ENCODE results near the gene SLC35B1.
A peak's percentile ranks its signal among the peaks of the same experiment; 100 is the strongest.
"Not testable (repeated sequence)": the region's sequence is repeated elsewhere in the genome, so short reads cannot be mapped to it uniquely, and the experiment has no call there.

The SLC35B1 gene

GRCh38 chr17:49734515-49735490 is 27.0 kb upstream of the SLC35B1 start:
- no peak for DNase-seq (ENCODE audit: low spot score)

- DNase-seq (ENCODE audit: low spot score): no peak
Observed at GRCh38 chr17:49731435-49731831, 23.7 kb upstream of the SLC35B1 start.

GRCh38 chr17:49730785-49731434 is 23.1 kb upstream of the SLC35B1 start:
- no peak for DNase-seq (ENCODE audit: low spot score)

GRCh38 chr17:49730078-49730784 is 22.5 kb upstream of the SLC35B1 start:
- DNase-seq (ENCODE audit: low spot score): peak; percentile 94

- DNase-seq (ENCODE audit: low spot score): peak; percentile 20
Observed at GRCh38 chr17:49729069-49729468, 21.3 kb upstream of the SLC35B1 start.

- no peak for DNase-seq (ENCODE audit: low spot score)
Observed at GRCh38 chr17:49728425-49728824, 20.7 kb upstream of the SLC35B1 start.

GRCh38 chr17:49727380-49727779 is 19.6 kb upstream of the SLC35B1 start:
- DNase-seq (ENCODE audit: low spot score): no peak

- DNase-seq (ENCODE audit: low spot score): no peak
Observed at GRCh38 chr17:49725452-49726130, 17.8 kb upstream of the SLC35B1 start.

GRCh38 chr17:49724552-49724951 is 16.8 kb upstream of the SLC35B1 start:
- not testable (repeated sequence) for DNase-seq (ENCODE audit: low spot score)

GRCh38 chr17:49723423-49723822 is 15.7 kb upstream of the SLC35B1 start:
- DNase-seq (ENCODE audit: low spot score): no peak

- DNase-seq (ENCODE audit: low spot score): no peak
Observed at GRCh38 chr17:49722066-49722465, 14.3 kb upstream of the SLC35B1 start.

GRCh38 chr17:49717371-49717861 is 9.7 kb upstream of the SLC35B1 start:
- DNase-seq (ENCODE audit: low spot score): no peak

- DNase-seq (ENCODE audit: low spot score): no peak
Observed at GRCh38 chr17:49716668-49717364, 9.1 kb upstream of the SLC35B1 start.

GRCh38 chr17:49715717-49716279 is 8.0 kb upstream of the SLC35B1 start:
- no peak for DNase-seq (ENCODE audit: low spot score)

- DNase-seq (ENCODE audit: low spot score): no peak
Observed at GRCh38 chr17:49715216-49715615, 7.5 kb upstream of the SLC35B1 start.

- peak; percentile 42 for DNase-seq (ENCODE audit: low spot score)
Observed at GRCh38 chr17:49708515-49709183, 885 bp upstream of the SLC35B1 start.

- DNase-seq (ENCODE audit: low spot score): no peak
Observed at GRCh38 chr17:49707246-49707607, 537 bp downstream of the SLC35B1 start.

- no peak for DNase-seq (ENCODE audit: low spot score)
Observed at GRCh38 chr17:49705254-49705653, 2.5 kb downstream of the SLC35B1 start.

- DNase-seq (ENCODE audit: low spot score): peak; percentile 45
Observed at GRCh38 chr17:49703557-49704277, 4.0 kb downstream of the SLC35B1 start.

- no peak for DNase-seq (ENCODE audit: low spot score)
Observed at GRCh38 chr17:49700960-49701359, 6.8 kb downstream of the SLC35B1 start.

Data from AG20443 (cell line).